ENCODE data around the gene SPOP.

SPOP gene

GRCh38 chr17:49723423-49723822 lies 45.5 kb upstream of the SPOP start:
- H3K36me3 ChIP-seq (ENCODE audit: insufficient read depth) = peaks cover 22% of the 10 kb centered on the region; the same call in 1 of the 2 replicates
- no peak for TF ChIP-seq CTCF (conservative IDR thresholded peaks at IDR 0.05; ENCODE audit: low read depth, low read length)
- H3K4me3 ChIP-seq (IDR thresholded peaks at IDR 0.05; ENCODE audit: insufficient read depth, low read depth, low read length) = no peak overlapping the region
- H3K79me2 ChIP-seq (ENCODE audit: insufficient read depth, low read depth) = peaks cover 32% of the 10 kb centered on the region; the same call in 1 of the 2 replicates
- no peak overlapping the region for H3K9ac ChIP-seq
- no peaks in the 10 kb centered on the region for H3K27me3 ChIP-seq (ENCODE audit: insufficient read depth, low read depth)
- H2AFZ ChIP-seq (ENCODE audit: low read depth) = no peak overlapping the region
- H3K27ac ChIP-seq = no peak overlapping the region
- H4K20me1 ChIP-seq (ENCODE audit: insufficient read depth) = no peaks in the 10 kb centered on the region
- H3K4me2 ChIP-seq = no peak overlapping the region
- peaks cover 3% of the 10 kb centered on the region for H3K4me1 ChIP-seq (ENCODE audit: low read depth, poor library complexity, severe bottlenecking)

- peaks cover 29% of the 10 kb centered on the region; the same call in 1 of the 2 replicates for H3K36me3 ChIP-seq (ENCODE audit: insufficient read depth)
- H3K9ac ChIP-seq = no peak overlapping the region
- no peak overlapping the region for H3K27ac ChIP-seq
- no peak for TF ChIP-seq CTCF (conservative IDR thresholded peaks at IDR 0.05; ENCODE audit: low read depth, low read length)
- no peaks in the 10 kb centered on the region for H3K27me3 ChIP-seq (ENCODE audit: insufficient read depth, low read depth)
- H2AFZ ChIP-seq (ENCODE audit: low read depth) = no peak overlapping the region
- H3K79me2 ChIP-seq (ENCODE audit: insufficient read depth, low read depth) = peaks cover 23% of the 10 kb centered on the region; the same call in 1 of the 2 replicates
- peaks cover 3% of the 10 kb centered on the region for H3K4me1 ChIP-seq (ENCODE audit: low read depth, poor library complexity, severe bottlenecking)
- H3K4me3 ChIP-seq (IDR thresholded peaks at IDR 0.05; ENCODE audit: insufficient read depth, low read depth, low read length) = no peak overlapping the region
- no peak overlapping the region for H3K4me2 ChIP-seq
- H4K20me1 ChIP-seq (ENCODE audit: insufficient read depth) = no peaks in the 10 kb centered on the region
Measured at GRCh38 chr17:49722066-49722465, 44.2 kb upstream of the SPOP start.

GRCh38 chr17:49717371-49717861 lies 39.5 kb upstream of the SPOP start:
- Histone ChIP-seq H3K79me2 (ENCODE audit: insufficient read depth, low read depth) (no peaks in the 10 kb centered on the region), H3K4me2 (no peak overlapping the region), H3K4me1 (ENCODE audit: low read depth, poor library complexity, severe bottlenecking) (no peaks in the 10 kb centered on the region), H3K36me3 (ENCODE audit: insufficient read depth) (peaks cover 31% of the 10 kb centered on the region; the same call in 1 of the 2 replicates), H3K27me3 (ENCODE audit: insufficient read depth, low read depth) (no peaks in the 10 kb centered on the region), H3K9ac (no peak overlapping the region), H2AFZ (ENCODE audit: low read depth) (no peak overlapping the region), H3K27ac (no peak overlapping the region), H3K4me3 (IDR thresholded peaks at IDR 0.05; ENCODE audit: insufficient read depth, low read depth, low read length) (no peak overlapping the region), H4K20me1 (ENCODE audit: insufficient read depth) (no peaks in the 10 kb centered on the region)
- TF ChIP-seq CTCF (conservative IDR thresholded peaks at IDR 0.05; ENCODE audit: low read depth, low read length) = no peak

- Histone ChIP-seq H3K27me3 (ENCODE audit: insufficient read depth, low read depth) (no peaks in the 10 kb centered on the region), H3K4me2 (no peak overlapping the region), H3K4me3 (IDR thresholded peaks at IDR 0.05; ENCODE audit: insufficient read depth, low read depth, low read length) (no peak overlapping the region), H3K4me1 (ENCODE audit: low read depth, poor library complexity, severe bottlenecking) (no peaks in the 10 kb centered on the region), H4K20me1 (ENCODE audit: insufficient read depth) (no peaks in the 10 kb centered on the region), H2AFZ (ENCODE audit: low read depth) (no peak overlapping the region), H3K79me2 (ENCODE audit: insufficient read depth, low read depth) (no peaks in the 10 kb centered on the region), H3K36me3 (ENCODE audit: insufficient read depth) (peaks cover 27% of the 10 kb centered on the region; the same call in 1 of the 2 replicates), H3K9ac (no peak overlapping the region), H3K27ac (no peak overlapping the region)
- no peak for TF ChIP-seq CTCF (conservative IDR thresholded peaks at IDR 0.05; ENCODE audit: low read depth, low read length)
Measured at GRCh38 chr17:49716668-49717364, 38.9 kb upstream of the SPOP start.

Measured in KMS-11 (cell line).